HepG2 (cell line): Measurements from ENCODE around the gene TRANK1. TPM values are rescaled to one million over a fixed set of nuclear protein-coding genes. Genes with fewer than 3 reads are reported as not detected.

ENCODE experiments used
- ATAC-seq: fragments of 200-7000 bp; cut with Tn5 transposase; 3 replicates; pipeline ENCODE4 v1.9.1; 2020; ENCODE audit warnings: mild to moderate bottlenecking, moderate library complexity
- BruUV-seq: library from RNA; stranded (reverse); fragments of 400-500 nt; replicated peaks from 2 replicates; lab custom pipeline; 2021; lab: Mats Ljungman, UMichigan
- CTCF ChIA-PET: fragments of 300-600 bp; formaldehyde crosslinking; extraction: SDS; loops from one replicate; lab custom pipeline; 2021; ENCODE audit warnings: low total read pairs, inconsistent platforms, low intra/inter-chr PET ratio; lab: Yijun Ruan, JAX
- POLR2A ChIA-PET: fragments of 350-600 bp; sonication (Branson Sonifier 250); formaldehyde crosslinking; loops from one replicate; lab custom pipeline; 2020; ENCODE audit warnings: antibody characterized with exemption, inconsistent platforms; lab: Yijun Ruan, JAX
- DNase-seq: peaks from one replicate; pipeline ENCODE4 v3.0.0-alpha.2; 2015; ENCODE audit warnings: low spot score
- FAIRE-seq: peaks from 3 replicates; lab custom pipeline; 2011; peaks lifted over from hg19 to GRCh38; lab: Jason Lieb, UNC
- H2AFZ ChIP-seq: one replicate; pipeline ENCODE4 v1.6.1; 2011; ENCODE audit warnings: low read length, inconsistent platforms
- H3K27ac ChIP-seq: fragments of 300-600 bp; 3 replicates; pipeline ENCODE4 v1.8.0; 2011; ENCODE audit warnings: mixed run types, mild to moderate bottlenecking, mixed read lengths, low read length, inconsistent platforms; ENCODE audit not compliant: insufficient read depth; ENCODE audit errors: extremely low read length
- H3K27me3 ChIP-seq, 2 experiments: fragments of 200-600 bp in 1 of 2; 2 replicates in 1 of 2; 3 replicates in 1 of 2; pipeline versions ENCODE4 v1.6.0 to v1.8.0; 2011; ENCODE audit warnings: low read length in 2 of 2, mild to moderate bottlenecking in 2 of 2, moderate library complexity in 2 of 2, inconsistent platforms in 1 of 2; ENCODE audit not compliant: insufficient read depth in 2 of 2, control insufficient read depth in 1 of 2
- H3K36me3 ChIP-seq, 2 experiments: fragments of 200-600 bp in 1 of 2; replicated peaks in 1 of 2; 2 replicates in 1 of 2; 3 replicates in 1 of 2; pipeline versions ENCODE4 v1.5.1 to v1.8.0; 2011; ENCODE audit warnings: low read length in 2 of 2, inconsistent platforms in 1 of 2; ENCODE audit not compliant: insufficient read depth in 2 of 2, control insufficient read depth in 1 of 2
- H3K4me1 ChIP-seq: 2 replicates; pipeline ENCODE4 v1.5.1; 2012; ENCODE audit warnings: low read length, inconsistent platforms; ENCODE audit not compliant: insufficient read depth
- H3K4me2 ChIP-seq: 2 replicates; pipeline ENCODE4 v1.6.0; 2011; ENCODE audit warnings: low read depth, low read length, inconsistent platforms
- H3K4me3 ChIP-seq, 3 experiments: fragments of 200-600 bp in 1 of 3; sonication (generic), shearing (Covaris generic) in 1 of 3; replicated peaks in 1 of 3; 2 replicates each; pipeline ENCODE4 v1.5.1; 2011 to 2016; ENCODE audit warnings: low read length in 3 of 3, inconsistent platforms in 2 of 3, low read depth in 2 of 3, mild to moderate bottlenecking in 2 of 3, control low read depth in 1 of 3, mixed read lengths in 1 of 3; ENCODE audit not compliant: insufficient read depth in 1 of 3
- H3K79me2 ChIP-seq: one replicate; pipeline ENCODE4 v1.6.1; 2011; ENCODE audit warnings: low read length, inconsistent platforms; ENCODE audit not compliant: insufficient read depth
- H3K9ac ChIP-seq: 2 replicates; pipeline ENCODE4 v1.6.0; 2011; ENCODE audit warnings: mild to moderate bottlenecking, low read depth, low read length, inconsistent platforms; ENCODE audit not compliant: insufficient read depth
- H3K9me3 ChIP-seq: 2 replicates; pipeline ENCODE4 v1.5.1; 2012; ENCODE audit warnings: mild to moderate bottlenecking, low read length
- H4K20me1 ChIP-seq: 2 replicates; pipeline ENCODE4 v1.6.0; 2011; ENCODE audit warnings: inconsistent platforms, mild to moderate bottlenecking, low read length, moderate library complexity; ENCODE audit not compliant: insufficient read depth
- BRCA1 ChIP-seq: sonication (generic); formaldehyde crosslinking; IDR thresholded peaks from 2 replicates; pipeline ENCODE4 v1.4.0; 2020; ENCODE audit warnings: missing genetic modification reagents
- ZNF263 ChIP-seq: sonication (generic); formaldehyde crosslinking; IDR thresholded peaks from 2 replicates; pipeline ENCODE4 v1.4.0; 2020; ENCODE audit warnings: missing genetic modification reagents
- WGBS: methylation state at CpG from one replicate; pipeline ENCODE4 v1.1.6; 2017; ENCODE audit warnings: low lambda C conversion rate; 5-methylcytosine and 5-hydroxymethylcytosine counted together
- in situ Hi-C: cut with HindIII; loops from 2 replicates; pipeline ENCODE4 v1.10.0; 2017; ENCODE audit warnings: low pct_unique_long_range_greater_than_20kb; ENCODE audit not compliant: extremely low pct_ligation_motif_present
- intact Hi-C: fragments of 100-400 bp; cut with micrococcal nuclease; formaldehyde crosslinking; loops from one replicate; pipeline ENCODE4 v1.10.0; 2022; ENCODE audit not compliant: unreplicated experiment
- polyA plus RNA-seq, 8 experiments: library from polyadenylated mRNA; depleted of rRNA in 3 of 8; stranded (reverse) in 7 of 8; unstranded in 1 of 8; fragments of >200 nt; fragmentation: Illumina TruSeq in 4 of 8; extraction: Trizol in 4 of 8; gene quantifications; 2 replicates each; pipeline versions ENCODE4 v1.2.1 to v1.2.3, GENCODE V29; 2011 to 2016; ENCODE audit warnings: low read depth in 4 of 8, missing spikeins in 1 of 8, mixed read lengths in 1 of 8; ENCODE audit not compliant: insufficient read depth in 1 of 8
- small RNA-seq, 3 experiments: library from RNA; depleted of rRNA; stranded (forward); fragments of <200 nt; gene quantifications; one replicate each; pipeline ENCODE3, GENCODE V24; 2012; ENCODE audit warnings: low read depth in 2 of 3, low replicate concordance in 1 of 3; ENCODE audit not compliant: insufficient read length in 3 of 3, insufficient read depth in 2 of 3
- total RNA-seq, 5 experiments: library from RNA; depleted of rRNA; stranded (reverse); fragments of >200 nt; fragmentation: Illumina TruSeq; extraction: Trizol; gene quantifications; 2 replicates each; pipeline ENCODE4 v1.2.3, GENCODE V29; 2016; ENCODE audit warnings: low read depth in 1 of 5
- TF ChIP-seq, protein P1 (sequence below): sonication (generic); formaldehyde crosslinking; IDR thresholded peaks from 2 replicates; pipeline ENCODE4 v1.4.0; 2020; ENCODE audit warnings: missing genetic modification reagents; ENCODE audit errors: not compliant biosample characterization
- TF ChIP-seq, protein P2 (sequence below): sonication (generic); formaldehyde crosslinking; IDR thresholded peaks from 2 replicates; pipeline ENCODE4 v1.4.0; 2020; ENCODE audit warnings: mild to moderate bottlenecking, missing genetic modification reagents

Gene TRANK1
- total and polyA plus RNA-seq, 2 of the 13 experiments (the other 11 are each of a cell fraction or from before 2014, with no cell fraction given) = 0.13 to 0.32 TPM

DNA sequence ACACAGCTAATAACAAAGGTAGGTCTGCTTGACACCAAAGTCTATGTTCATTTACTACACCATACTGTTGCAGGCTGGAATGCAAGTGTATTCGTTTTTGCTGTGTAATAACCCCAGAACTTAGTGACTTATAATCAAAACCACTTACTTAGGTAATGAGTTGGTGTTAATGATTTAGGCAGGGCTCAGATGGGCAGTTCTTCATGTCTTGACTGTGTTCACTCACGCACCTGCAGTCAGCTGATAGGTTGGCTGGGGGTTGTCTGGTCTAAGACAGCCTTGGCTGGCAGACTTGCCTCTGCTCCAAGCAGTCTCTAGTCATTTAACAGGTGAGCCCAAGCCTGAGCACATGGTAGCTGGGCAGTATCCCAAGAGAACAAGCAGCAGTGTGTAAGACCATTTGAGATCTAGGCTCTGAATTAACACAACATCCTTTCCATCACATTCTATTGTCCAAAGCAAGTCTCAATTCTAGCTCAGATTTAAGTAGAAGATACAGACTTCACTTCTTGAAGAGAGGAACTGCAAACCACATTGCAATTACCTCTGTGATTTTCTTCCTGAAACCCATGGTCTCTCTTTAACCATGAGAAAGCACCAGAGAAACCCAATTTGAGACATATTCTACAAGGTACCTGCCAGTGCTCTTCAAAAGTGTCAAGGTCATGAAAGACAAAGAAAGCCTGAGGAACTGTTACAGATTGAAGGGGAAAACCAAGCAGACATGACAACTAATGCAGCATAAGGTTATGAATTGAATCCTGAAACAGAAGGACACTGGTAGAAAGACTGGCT is 167.2 kb downstream of the TRANK1 start:
- FAIRE-seq (no peak), DNase-seq (no peak), ATAC-seq (no peak)
- Histone ChIP-seq H3K4me2 (no peak overlapping the region), H4K20me1 (no peaks in the 10 kb centered on the region), H3K4me1 (peaks cover 11% of the 10 kb centered on the region; the same call in 1 of the 2 replicates), H3K9me3 (no peaks in the 10 kb centered on the region), H3K9ac (no peak overlapping the region), H3K79me2 (no peaks in the 10 kb centered on the region), H2AFZ (no peak overlapping the region), H3K4me3 (no peak overlapping the region), H3K36me3 (no peaks in the 10 kb centered on the region), H3K27ac (no peak overlapping the region), H3K27me3 (no peaks in the 10 kb centered on the region)
- BruUV-seq = no TSS peak
- in situ Hi-C loops = no loop called here
- ChIA-PET CTCF (no interaction called here), POLR2A (no interaction called here)
- TF ChIP-seq BRCA1 (CRISPR knock-in tag) (no peak), ZNF263 (no peak)
- TF ChIP-seq, protein P1, sequence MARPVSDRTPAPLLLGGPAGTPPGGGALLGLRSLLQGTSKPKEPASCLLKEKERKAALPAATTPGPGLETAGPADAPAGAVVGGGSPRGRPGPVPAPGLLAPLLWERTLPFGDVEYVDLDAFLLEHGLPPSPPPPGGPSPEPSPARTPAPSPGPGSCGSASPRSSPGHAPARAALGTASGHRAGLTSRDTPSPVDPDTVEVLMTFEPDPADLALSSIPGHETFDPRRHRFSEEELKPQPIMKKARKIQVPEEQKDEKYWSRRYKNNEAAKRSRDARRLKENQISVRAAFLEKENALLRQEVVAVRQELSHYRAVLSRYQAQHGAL (CRISPR knock-in tag) = no peak
- TF ChIP-seq, protein P2, sequence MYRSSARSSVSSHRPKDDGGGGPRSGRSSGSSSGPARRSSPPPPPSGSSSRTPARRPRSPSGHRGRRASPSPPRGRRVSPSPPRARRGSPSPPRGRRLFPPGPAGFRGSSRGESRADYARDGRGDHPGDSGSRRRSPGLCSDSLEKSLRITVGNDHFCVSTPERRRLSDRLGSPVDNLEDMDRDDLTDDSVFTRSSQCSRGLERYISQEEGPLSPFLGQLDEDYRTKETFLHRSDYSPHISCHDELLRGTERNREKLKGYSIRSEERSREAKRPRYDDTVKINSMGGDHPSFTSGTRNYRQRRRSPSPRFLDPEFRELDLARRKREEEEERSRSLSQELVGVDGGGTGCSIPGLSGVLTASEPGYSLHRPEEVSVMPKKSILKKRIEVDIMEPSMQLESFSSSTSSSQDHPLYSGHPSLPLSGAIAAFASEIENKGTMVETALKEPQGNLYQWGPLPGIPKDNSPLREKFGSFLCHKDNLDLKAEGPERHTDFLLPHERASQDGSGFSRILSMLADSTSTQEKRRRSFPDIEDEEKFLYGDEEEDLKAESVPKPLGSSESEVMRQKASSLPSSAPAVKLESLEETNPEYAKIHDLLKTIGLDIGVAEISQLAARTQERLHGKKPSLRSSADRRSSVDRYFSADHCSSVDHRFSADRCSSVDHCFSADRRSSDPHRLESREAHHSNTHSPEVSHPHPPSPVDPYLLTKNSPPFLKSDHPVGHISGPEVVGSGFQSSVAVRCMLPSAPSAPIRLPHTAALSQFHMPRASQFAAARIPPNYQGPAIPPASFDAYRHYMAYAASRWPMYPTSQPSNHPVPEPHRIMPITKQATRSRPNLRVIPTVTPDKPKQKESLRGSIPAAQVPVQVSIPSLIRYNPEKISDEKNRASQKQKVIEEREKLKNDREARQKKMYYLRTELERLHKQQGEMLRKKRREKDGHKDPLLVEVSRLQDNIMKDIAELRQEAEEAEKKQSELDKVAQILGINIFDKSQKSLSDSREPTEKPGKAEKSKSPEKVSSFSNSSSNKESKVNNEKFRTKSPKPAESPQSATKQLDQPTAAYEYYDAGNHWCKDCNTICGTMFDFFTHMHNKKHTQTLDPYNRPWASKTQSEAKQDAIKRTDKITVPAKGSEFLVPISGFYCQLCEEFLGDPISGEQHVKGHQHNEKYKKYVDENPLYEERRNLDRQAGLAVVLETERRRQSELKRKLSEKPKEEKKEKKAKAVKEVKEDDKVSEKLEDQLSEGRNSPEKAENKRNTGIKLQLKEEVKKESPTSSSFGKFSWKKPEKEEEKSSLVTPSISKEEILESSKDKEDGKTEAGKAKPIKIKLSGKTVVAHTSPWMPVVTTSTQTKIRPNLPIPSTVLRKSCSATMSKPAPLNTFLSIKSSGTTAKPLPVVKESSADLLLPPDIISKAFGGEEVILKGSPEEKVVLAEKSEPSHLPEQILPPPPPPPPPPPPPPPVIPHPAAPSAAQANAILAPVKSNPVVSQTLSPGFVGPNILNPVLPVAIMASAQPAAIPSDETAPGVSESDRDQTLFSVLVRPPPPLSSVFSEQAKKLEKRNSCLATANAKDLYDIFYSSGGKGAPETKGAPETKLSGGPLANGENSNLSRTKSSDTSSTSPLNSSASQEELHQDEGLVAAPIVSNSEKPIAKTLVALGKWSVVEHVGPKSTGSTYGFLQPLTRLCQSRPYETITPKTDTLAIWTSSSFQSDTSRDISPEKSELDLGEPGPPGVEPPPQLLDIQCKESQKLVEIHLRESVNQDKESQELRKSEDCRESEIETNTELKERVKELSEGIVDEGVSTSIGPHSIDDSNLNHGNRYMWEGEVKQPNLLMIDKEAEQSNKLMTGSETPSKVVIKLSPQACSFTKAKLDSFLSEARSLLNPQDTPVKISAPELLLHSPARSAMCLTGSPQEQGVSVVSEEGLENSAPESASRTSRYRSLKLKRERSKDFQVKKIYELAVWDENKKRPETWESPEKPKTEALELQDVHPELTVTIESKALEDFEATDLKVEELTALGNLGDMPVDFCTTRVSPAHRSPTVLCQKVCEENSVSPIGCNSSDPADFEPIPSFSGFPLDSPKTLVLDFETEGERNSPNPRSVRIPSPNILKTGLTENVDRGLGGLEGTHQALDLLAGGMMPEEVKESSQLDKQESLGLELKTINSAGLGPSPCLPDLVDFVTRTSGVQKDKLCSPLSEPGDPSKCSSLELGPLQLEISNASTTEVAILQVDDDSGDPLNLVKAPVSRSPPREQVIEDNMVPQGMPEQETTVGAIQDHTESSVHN (CRISPR knock-in tag) = no peak
- intact Hi-C loops = no loop called here
- WGBS = 0% methylated on average over 2 of the region's 2 CpGs

Small RNA genes within 50 kb of the gene (small RNA-seq; reads per million reads assigned to genes)
- 0.10 to 6.8 (median 0.33) reads per million in 3 experiments for gene RNU6ATAC4P

Other genes with a start within 250 kb of the TRANK1 start
- gene DCLK3, start 180.5 kb downstream of the TRANK1 start, total RNA-seq (2016; rRNA removed; fragmentation: Illumina TruSeq; extraction: Trizol) = not detected in 2 replicates
- not detected in 2 replicates for gene DCLK3, start 180.5 kb downstream of the TRANK1 start, polyA plus RNA-seq (2011; rRNA removed)
- 23.0 and 28.1 TPM in 2 replicates for gene EPM2AIP1, start 48.1 kb upstream of the TRANK1 start, total RNA-seq (2016; rRNA removed; fragmentation: Illumina TruSeq; extraction: Trizol)
- gene EPM2AIP1, start 48.1 kb upstream of the TRANK1 start, polyA plus RNA-seq (2011; rRNA removed) = 9.1 and 10.7 TPM in 2 replicates
- gene MLH1, start 48.5 kb upstream of the TRANK1 start, total RNA-seq (2016; rRNA removed; fragmentation: Illumina TruSeq; extraction: Trizol) = 70.8 and 84.7 TPM in 2 replicates
- gene MLH1, start 48.5 kb upstream of the TRANK1 start, polyA plus RNA-seq (2011; rRNA removed) = 25.5 and 29.5 TPM in 2 replicates
- gene LRRFIP2, start 229.5 kb upstream of the TRANK1 start, total RNA-seq (2016; rRNA removed; fragmentation: Illumina TruSeq; extraction: Trizol) = 32.2 and 33.7 TPM in 2 replicates
- gene LRRFIP2, start 229.5 kb upstream of the TRANK1 start, polyA plus RNA-seq (2011; rRNA removed) = 9.9 and 13.5 TPM in 2 replicates